Osteocyte (in vitro differentiated cells): Measurements from ENCODE around the gene IGFBP3. TPM values are rescaled to one million over a fixed set of nuclear protein-coding genes. Genes with fewer than 3 reads are reported as not detected.

Experiments used
- DNase-seq: peaks from one replicate; pipeline ENCODE4 v3.0.0; 2021; ENCODE audit warnings: mixed read lengths; ENCODE audit not compliant: unreplicated experiment; ENCODE audit errors: extremely low spot score
- H3K27ac Mint-ChIP-seq: one replicate; pipeline ENCODE4 v1.8.0; 2021; ENCODE audit warnings: mild to moderate bottlenecking, mixed read lengths; ENCODE audit not compliant: unreplicated experiment
- H3K27me3 Mint-ChIP-seq: one replicate; pipeline ENCODE4 v1.8.0; 2021; ENCODE audit warnings: mixed read lengths; ENCODE audit not compliant: unreplicated experiment
- H3K36me3 Mint-ChIP-seq: one replicate; pipeline ENCODE4 v1.8.0; 2021; ENCODE audit warnings: mixed read lengths; ENCODE audit not compliant: unreplicated experiment
- H3K4me1 Mint-ChIP-seq: one replicate; pipeline ENCODE4 v1.8.0; 2021; ENCODE audit warnings: mixed read lengths; ENCODE audit not compliant: unreplicated experiment
- H3K4me3 Mint-ChIP-seq: one replicate; pipeline ENCODE4 v1.8.0; 2021; ENCODE audit warnings: mild to moderate bottlenecking, moderate library complexity, mixed read lengths; ENCODE audit not compliant: unreplicated experiment
- H3K9me3 Mint-ChIP-seq: one replicate; pipeline ENCODE4 v1.8.0; 2021; ENCODE audit warnings: mixed read lengths; ENCODE audit not compliant: unreplicated experiment
- CTCF ChIP-seq: fragments of 200-600 bp; sonication (generic); IDR thresholded peaks from 2 replicates; pipeline ENCODE4 v1.5.0; 2021; ENCODE audit warnings: antibody characterized with exemption, mild to moderate bottlenecking, moderate library complexity
- total RNA-seq: library from RNA; stranded (reverse); gene quantifications from 2 replicates; pipeline ENCODE4 v1.2.1, GENCODE V29; 2021

Gene IGFBP3
- total RNA-seq, 1 donor from 2014 or later = 321 TPM

- H3K4me1 Mint-ChIP-seq = peaks cover 7% of the 10 kb centered on the region
- DNase-seq = no peak
- H3K4me3 Mint-ChIP-seq = no peak overlapping the region
- TF ChIP-seq CTCF = no peak
- peaks cover 5% of the 10 kb centered on the region for H3K9me3 Mint-ChIP-seq
- no peak overlapping the region for H3K27ac Mint-ChIP-seq
- H3K36me3 Mint-ChIP-seq = no peaks in the 10 kb centered on the region
- no peaks in the 10 kb centered on the region for H3K27me3 Mint-ChIP-seq
Observed at GRCh38 chr7:45867471-45867870, 53.6 kb downstream of the IGFBP3 start.

GRCh38 chr7:45865594-45866410, 55.3 kb downstream of the IGFBP3 start:
- Mint-ChIP-seq H3K36me3 (no peaks in the 10 kb centered on the region), H3K27ac (no peak overlapping the region), H3K4me1 (peaks cover 5% of the 10 kb centered on the region), H3K27me3 (no peaks in the 10 kb centered on the region), H3K4me3 (no peak overlapping the region), H3K9me3 (peaks cover 5% of the 10 kb centered on the region)
- no peak for DNase-seq
- no peak for TF ChIP-seq CTCF

- Mint-ChIP-seq H3K4me3 (no peak overlapping the region), H3K9me3 (peaks cover 5% of the 10 kb centered on the region), H3K4me1 (no peaks in the 10 kb centered on the region), H3K36me3 (no peaks in the 10 kb centered on the region), H3K27ac (no peak overlapping the region), H3K27me3 (no peaks in the 10 kb centered on the region)
- TF ChIP-seq CTCF = peak; percentile 34
- DNase-seq = no peak
Observed at GRCh38 chr7:45863715-45864114, 57.4 kb downstream of the IGFBP3 start.

Other genes with a start within 250 kb of the IGFBP3 start
- not detected in 2 replicates for gene CCDC201, start 48.2 kb downstream of the IGFBP3 start, total RNA-seq
- gene IGFBP1, start 32.8 kb downstream of the IGFBP3 start, total RNA-seq = 1.9 and 2.4 TPM in 2 replicates